ENCODE data around the gene RYK. TPM values are rescaled to one million over a fixed set of nuclear protein-coding genes. Genes with fewer than 3 reads are reported as not detected.

RYK gene
- total RNA-seq, 6 experiments from 2014 or later: 46.0 to 54.2 (median 49.9) TPM

- Mint-ChIP-seq H3K9me3 (peaks cover 7% of the 10 kb centered on the region), H3K27me3 (ENCODE audit: insufficient read depth) (no peaks in the 10 kb centered on the region), H3K4me3 (no peak overlapping the region), H3K36me3 (ENCODE audit: low read depth) (peaks cover 35% of the 10 kb centered on the region), H3K27ac (no peak overlapping the region), H3K4me1 (ENCODE audit: low read depth) (peaks cover 5% of the 10 kb centered on the region)
- TF ChIP-seq CTCF (IDR thresholded peaks at IDR 0.05): no peak
- no peak for DNase-seq
Observed at GRCh38 chr3:134143828-134144401, 106.7 kb downstream of the RYK start.

GRCh38 chr3:134136604-134137003 lies 114.1 kb downstream of the RYK start:
- H3K36me3 Mint-ChIP-seq (ENCODE audit: low read depth): peaks cover 31% of the 10 kb centered on the region
- H3K9me3 Mint-ChIP-seq: peaks cover 7% of the 10 kb centered on the region
- TF ChIP-seq CTCF (IDR thresholded peaks at IDR 0.05): no peak
- H3K27ac Mint-ChIP-seq: no peak overlapping the region
- no peak for DNase-seq
- no peaks in the 10 kb centered on the region for H3K27me3 Mint-ChIP-seq (ENCODE audit: insufficient read depth)
- no peaks in the 10 kb centered on the region for H3K4me1 Mint-ChIP-seq (ENCODE audit: low read depth)
- H3K4me3 Mint-ChIP-seq: no peak overlapping the region

DNA sequence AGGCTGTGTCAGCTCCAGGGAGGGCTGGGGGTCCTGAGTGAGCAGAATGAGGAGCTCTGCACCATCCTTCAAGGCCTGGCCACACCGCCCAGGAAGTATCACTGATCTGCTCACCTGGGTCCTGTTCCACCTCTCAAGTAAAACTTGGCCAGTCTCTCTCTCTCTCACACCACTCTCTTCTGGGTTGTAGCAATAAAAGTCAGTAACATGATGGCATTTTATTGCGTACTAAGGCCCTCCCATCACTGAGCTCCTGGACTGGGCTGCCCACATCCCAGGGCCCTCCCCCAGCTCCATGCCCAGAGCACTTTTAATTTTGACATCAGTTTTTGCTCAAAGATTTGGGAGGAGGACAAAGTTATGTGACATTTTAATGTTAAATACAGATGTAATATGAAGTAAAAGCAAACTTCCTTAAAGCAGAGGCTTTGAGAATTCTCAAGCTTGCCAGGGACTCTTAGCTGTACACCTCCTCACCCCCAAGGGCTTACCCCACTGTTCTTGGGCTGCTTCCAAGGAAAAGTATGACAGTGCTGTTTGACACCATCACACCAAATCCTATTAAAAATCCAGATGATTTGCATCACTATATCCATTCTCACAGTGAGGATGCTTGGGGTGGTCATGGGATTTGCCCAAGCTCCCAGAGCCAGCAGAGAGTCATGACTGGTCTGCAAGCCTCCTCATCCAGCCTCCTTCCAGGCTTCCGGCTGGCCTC lies 115.8 kb downstream of the RYK start:
- Mint-ChIP-seq H3K9me3 (peaks cover 7% of the 10 kb centered on the region), H3K4me1 (ENCODE audit: low read depth) (no peaks in the 10 kb centered on the region), H3K27ac (no peak overlapping the region), H3K27me3 (ENCODE audit: insufficient read depth) (no peaks in the 10 kb centered on the region), H3K36me3 (ENCODE audit: low read depth) (peaks cover 27% of the 10 kb centered on the region), H3K4me3 (no peak overlapping the region)
- no peak for DNase-seq
- TF ChIP-seq CTCF (IDR thresholded peaks at IDR 0.05): no peak

DNA sequence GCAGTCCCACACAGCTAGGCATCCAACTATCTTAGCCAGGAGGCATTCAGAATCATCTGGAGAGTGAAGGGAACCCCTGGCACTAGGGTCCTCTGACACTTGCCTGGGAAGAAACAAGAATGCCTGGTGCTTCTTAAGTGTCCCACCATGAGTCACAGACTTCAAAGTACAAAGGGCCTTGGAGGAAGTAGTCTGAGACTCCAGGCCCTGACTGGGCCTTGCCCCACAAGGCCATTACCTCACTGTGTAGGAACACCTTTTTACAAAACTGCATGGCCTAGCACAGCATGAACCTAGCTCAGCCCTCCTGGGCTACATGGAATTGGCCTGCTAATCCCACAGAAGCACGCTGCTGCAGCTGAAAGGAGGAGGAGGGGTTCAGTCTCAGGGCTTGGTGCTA lies 116.4 kb downstream of the RYK start:
- no peak overlapping the region for H3K27ac Mint-ChIP-seq
- no peaks in the 10 kb centered on the region for H3K4me1 Mint-ChIP-seq (ENCODE audit: low read depth)
- H3K27me3 Mint-ChIP-seq (ENCODE audit: insufficient read depth): no peaks in the 10 kb centered on the region
- H3K4me3 Mint-ChIP-seq: no peak overlapping the region
- peaks cover 22% of the 10 kb centered on the region for H3K36me3 Mint-ChIP-seq (ENCODE audit: low read depth)
- no peak for TF ChIP-seq CTCF (IDR thresholded peaks at IDR 0.05)
- no peak for DNase-seq
- peaks cover 7% of the 10 kb centered on the region for H3K9me3 Mint-ChIP-seq

GRCh38 chr3:134132961-134133360 lies 117.7 kb downstream of the RYK start:
- DNase-seq: no peak

More at GRCh38 chr3:134132961-134133360, 117.7 kb downstream of the RYK start:
- H3K27ac Mint-ChIP-seq: no peak overlapping the region
- no peak for TF ChIP-seq CTCF (IDR thresholded peaks at IDR 0.05)
- H3K4me3 Mint-ChIP-seq: no peak overlapping the region
- peaks cover 7% of the 10 kb centered on the region for H3K9me3 Mint-ChIP-seq
- H3K27me3 Mint-ChIP-seq (ENCODE audit: insufficient read depth): no peaks in the 10 kb centered on the region
- no peaks in the 10 kb centered on the region for H3K4me1 Mint-ChIP-seq (ENCODE audit: low read depth)
- peaks cover 18% of the 10 kb centered on the region for H3K36me3 Mint-ChIP-seq (ENCODE audit: low read depth)
